Measurements from ENCODE around the gene HEMK1. TPM values are rescaled to one million over a fixed set of nuclear protein-coding genes. Genes with fewer than 3 reads are reported as not detected.

HEMK1 gene
- total and polyA plus RNA-seq, 2 of the 8 experiments (the other 6 are each of a cell fraction or from before 2014, with no cell fraction given), result 9.7 to 10.6 TPM

- Histone ChIP-seq H4K8ac (ENCODE audit: extremely low read depth, insufficient read depth, low read length) (no peak overlapping the region), H3K27me3 (replicated peaks in 1 of 4; ENCODE audit: control insufficient read depth in 3 of 4, extremely low read depth in 1 of 4, insufficient read depth in 3 of 4, low read length in 3 of 4) (peaks cover 12 to 39% (median 32%) of the 10 kb centered on the region in 4 experiments; a peak in 6 of 7 replicates), H2BK15ac (ENCODE audit: low read length) (no peak overlapping the region), H3K23me2 (ENCODE audit: low read depth, low read length) (peaks cover 15% of the 10 kb centered on the region), H3K9me3 (ENCODE audit: insufficient read depth in 2 of 2, low read depth in 1 of 2, low read length in 1 of 2) (no peaks in the 10 kb centered on the region), H3K56ac (replicated peaks; ENCODE audit: insufficient read length, low read depth, low read length) (no peak overlapping the region), H3K79me1 (ENCODE audit: low read depth, low read length) (no peaks in the 10 kb centered on the region), H2BK20ac (ENCODE audit: low read length) (no peak overlapping the region), H3K27ac (ENCODE audit: low read depth, low read length) (no peak overlapping the region), H3K4me3 (ENCODE audit: extremely low read depth in 1 of 4, insufficient read depth in 2 of 4, low read depth in 3 of 4, low read length in 4 of 4) (no peak overlapping the region), H2BK120ac (replicated peaks; ENCODE audit: low read depth, low read length) (no peak overlapping the region), H3K79me2 (ENCODE audit: control insufficient read depth in 1 of 2, insufficient read depth in 2 of 2, low read length in 2 of 2) (peaks cover 0 to 7% of the 10 kb centered on the region in 2 experiments; a peak in 1 of 4 replicates), H2BK12ac (ENCODE audit: low read depth, low read length) (no peak overlapping the region), H3K14ac (ENCODE audit: insufficient read length) (no peak overlapping the region), H3K4me2 (ENCODE audit: insufficient read depth in 1 of 2, low read depth in 2 of 2, low read length in 2 of 2) (no peak overlapping the region; a peak in 1 of 4 replicates), H4K5ac (ENCODE audit: insufficient read length, low read depth, low read length) (no peak overlapping the region), H3K36me3 (ENCODE audit: control insufficient read depth in 2 of 4, insufficient read depth in 4 of 4, low read length in 3 of 4) (no peaks in the 10 kb centered on the region), H3K18ac (ENCODE audit: extremely low read depth, low read length) (no peak overlapping the region), H3K9ac (replicated peaks in 1 of 4; ENCODE audit: extremely low read depth in 1 of 4, low read depth in 3 of 4, low read length in 3 of 4) (no peak overlapping the region), H4K20me1 (replicated peaks in 1 of 2; ENCODE audit: control insufficient read depth in 1 of 2, insufficient read depth in 2 of 2, low read length in 2 of 2) (peaks cover 0 to 13% of the 10 kb centered on the region in 2 experiments), H3K4me1 (replicated peaks in 1 of 4; ENCODE audit: control insufficient read depth in 3 of 4, insufficient read depth in 4 of 4, low read length in 3 of 4) (peaks cover 0 to 21% (median 11%) of the 10 kb centered on the region in 4 experiments; a peak in 6 of 7 replicates), H3K23ac (ENCODE audit: insufficient read length) (no peak overlapping the region), H2AK5ac (ENCODE audit: low read depth, low read length) (no peak overlapping the region), H4K91ac (replicated peaks; ENCODE audit: insufficient read length, low read length) (no peak overlapping the region), H2AFZ (ENCODE audit: low read length) (no peak overlapping the region), H2BK5ac (ENCODE audit: low read depth, low read length) (no peak overlapping the region), H3K4ac (replicated peaks; ENCODE audit: insufficient read length, low read depth, low read length) (no peak overlapping the region)
- CTCF ChIA-PET (ENCODE audit: partially characterized antibody), result interaction anchor here (0.6 to 50.4 kb wide), 19 partner anchors 10 to 775 kb away, joined by 3 to 1262 read pairs (median 4); partner anchors contain the start of genes C3orf18, CYB561D2, DOCK3 and HEMK1
- FAIRE-seq (no peak), DNase-seq (ENCODE audit: low read depth in 1 of 2, low spot score in 2 of 2) (no peak)
- 67% methylated on average over 6 of the region's 6 CpGs; no CpG with 5 or more reads in 1 of the 2 experiments for WGBS, 2 experiments (ENCODE audit: extremely low coverage in 1 of 2, insufficient coverage in 1 of 2, insufficient read length in 1 of 2, insufficient replicate concordance in 2 of 2, low coverage in 1 of 2, low lambda C conversion rate in 2 of 2, missing lambda C conversion rate in 1 of 2)
- TF ChIP-seq CHD1 (IDR thresholded peaks at IDR 0.05; ENCODE audit: low read depth, low read length), result no peak
- POLR2A ChIA-PET (ENCODE audit: partially characterized antibody), result no interaction called here
Measured at GRCh38 chr3:50612970-50613846, 43.9 kb downstream of the HEMK1 start.
